GM19455 (cell line): ENCODE results near the gene ASPHD1.
A peak's percentile ranks its signal among the peaks of the same experiment; 100 is the strongest.
"Not testable (repeated sequence)": the region's sequence is repeated elsewhere in the genome, so short reads cannot be mapped to it uniquely, and the experiment has no call there.

Experiments used
- ATAC-seq: cut with Tn5 transposase; IDR thresholded peaks from one replicate; pipeline ENCODE4 v1.9.1; 2021; ENCODE audit not compliant: unreplicated experiment

ASPHD1 gene, protein sequence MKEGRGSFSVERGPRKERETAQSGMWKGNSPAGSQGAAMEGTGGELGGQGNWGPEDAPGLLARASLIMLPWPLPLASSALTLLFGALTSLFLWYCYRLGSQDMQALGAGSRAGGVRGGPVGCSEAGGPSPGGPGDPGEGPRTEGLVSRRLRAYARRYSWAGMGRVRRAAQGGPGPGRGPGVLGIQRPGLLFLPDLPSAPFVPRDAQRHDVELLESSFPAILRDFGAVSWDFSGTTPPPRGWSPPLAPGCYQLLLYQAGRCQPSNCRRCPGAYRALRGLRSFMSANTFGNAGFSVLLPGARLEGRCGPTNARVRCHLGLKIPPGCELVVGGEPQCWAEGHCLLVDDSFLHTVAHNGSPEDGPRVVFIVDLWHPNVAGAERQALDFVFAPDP

DNA sequence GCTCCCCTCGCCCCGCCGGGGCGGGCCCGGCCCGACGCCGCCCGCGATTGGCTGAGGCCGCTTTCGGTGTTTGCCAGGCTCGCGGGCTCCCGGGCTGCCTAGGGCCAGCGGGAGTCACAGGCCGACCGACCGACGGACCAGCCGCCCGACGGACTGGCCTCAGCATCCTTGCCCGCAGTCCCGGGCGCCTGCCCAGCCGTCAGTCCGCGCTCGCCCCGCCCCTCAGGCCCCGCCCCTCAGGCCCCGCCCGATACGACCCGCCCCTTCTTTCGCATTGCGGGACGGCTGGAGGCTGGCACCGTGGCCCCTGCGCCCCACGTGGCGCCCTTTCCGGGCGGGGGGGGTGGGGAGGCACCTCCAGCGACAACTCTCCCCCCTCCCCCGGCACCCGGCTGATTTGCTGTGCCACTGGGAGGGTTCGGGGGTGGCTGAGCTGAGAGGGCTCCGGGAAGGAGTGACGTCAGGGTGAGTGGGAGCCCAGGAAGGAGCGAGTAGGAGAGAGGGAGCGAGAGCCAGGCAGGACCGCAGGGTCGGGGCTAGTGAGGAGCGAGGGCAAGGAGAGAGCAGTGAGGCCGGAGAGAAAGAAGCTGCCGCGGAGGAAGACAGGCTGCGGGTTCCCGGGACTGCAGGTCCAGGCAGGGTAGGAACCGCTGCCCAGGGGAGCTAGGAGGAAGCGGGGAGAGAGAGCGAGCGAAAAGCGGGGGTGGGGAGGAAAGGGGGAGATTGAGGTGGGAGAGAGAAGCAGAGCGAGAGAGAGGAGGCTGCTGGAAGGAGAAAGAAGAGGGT is at the start of gene ASPHD1:
Gene ASPHD1 (plus strand): TSS at position 387 of the 786 bp plus-strand sequence. CDS start 484 bp downstream, outside the sequence.
- ATAC-seq = peak; percentile 65

DNA sequence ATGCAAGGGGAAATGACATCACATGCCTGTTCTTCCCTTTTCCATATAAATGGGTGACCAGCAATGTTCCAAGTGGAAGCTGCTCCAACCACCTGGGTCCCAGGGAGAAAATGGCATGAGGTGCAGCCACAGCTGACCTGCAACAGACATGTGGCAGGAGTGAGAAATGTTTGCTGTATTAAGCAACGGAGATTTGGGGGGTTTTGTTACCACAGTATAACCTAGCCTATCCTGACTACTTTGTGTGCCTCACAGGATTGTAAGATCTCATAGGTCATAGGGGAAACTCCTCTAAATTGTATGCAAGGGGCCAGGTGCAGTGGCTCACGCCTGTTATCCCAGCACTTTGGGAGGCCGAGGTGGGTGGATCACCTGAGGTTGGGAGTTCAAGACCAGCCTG is 49.3 kb upstream of the ASPHD1 start:
- no peak for ATAC-seq

DNA sequence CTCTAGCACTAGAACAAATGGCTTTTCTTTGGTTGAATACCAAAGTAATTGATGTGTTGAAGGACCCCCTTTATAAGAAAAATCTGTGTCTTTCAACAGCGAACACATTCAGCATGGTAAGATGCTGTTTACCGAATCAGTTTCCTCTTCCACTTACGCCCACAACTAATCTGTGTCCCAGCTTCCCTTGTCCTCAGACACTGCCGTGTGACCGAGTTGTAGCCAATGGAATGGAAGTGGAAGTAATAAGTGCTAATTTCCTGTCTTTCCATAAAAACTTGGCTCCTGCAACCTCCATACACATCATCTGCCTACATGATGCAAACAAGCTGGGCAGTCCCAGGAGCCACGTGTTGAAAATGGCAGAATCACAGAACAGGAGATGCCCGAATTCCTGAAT is 47.6 kb upstream of the ASPHD1 start:
- no peak for ATAC-seq

DNA sequence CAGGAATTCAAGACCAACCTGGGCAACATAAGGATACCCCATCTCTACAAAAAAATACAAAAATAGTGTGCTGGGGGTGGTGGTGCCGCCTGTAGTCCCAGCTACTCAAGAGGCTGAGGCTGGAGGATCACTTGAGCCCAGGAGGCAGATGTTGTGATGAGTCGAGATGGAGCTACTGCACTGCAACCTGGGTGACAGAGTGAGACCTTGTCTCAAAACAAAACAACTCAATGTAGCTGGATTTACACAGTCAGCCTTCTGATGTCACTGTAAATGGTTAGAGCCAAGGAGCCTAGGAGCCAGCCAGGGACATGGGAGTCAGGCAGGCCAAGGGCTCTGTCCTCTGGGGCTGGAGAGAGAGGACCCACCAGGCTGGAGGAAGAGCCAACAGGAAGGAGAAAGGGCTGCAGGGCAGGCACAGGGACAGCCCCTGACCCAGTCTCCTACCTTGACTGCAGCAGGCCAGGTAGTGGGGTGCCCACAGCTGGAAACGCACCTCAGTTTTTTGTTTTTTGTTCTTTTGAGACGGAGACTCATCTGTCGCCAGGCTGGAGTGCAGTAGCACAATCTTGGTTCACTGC is 45.7 kb upstream of the ASPHD1 start:
- no peak for ATAC-seq

DNA sequence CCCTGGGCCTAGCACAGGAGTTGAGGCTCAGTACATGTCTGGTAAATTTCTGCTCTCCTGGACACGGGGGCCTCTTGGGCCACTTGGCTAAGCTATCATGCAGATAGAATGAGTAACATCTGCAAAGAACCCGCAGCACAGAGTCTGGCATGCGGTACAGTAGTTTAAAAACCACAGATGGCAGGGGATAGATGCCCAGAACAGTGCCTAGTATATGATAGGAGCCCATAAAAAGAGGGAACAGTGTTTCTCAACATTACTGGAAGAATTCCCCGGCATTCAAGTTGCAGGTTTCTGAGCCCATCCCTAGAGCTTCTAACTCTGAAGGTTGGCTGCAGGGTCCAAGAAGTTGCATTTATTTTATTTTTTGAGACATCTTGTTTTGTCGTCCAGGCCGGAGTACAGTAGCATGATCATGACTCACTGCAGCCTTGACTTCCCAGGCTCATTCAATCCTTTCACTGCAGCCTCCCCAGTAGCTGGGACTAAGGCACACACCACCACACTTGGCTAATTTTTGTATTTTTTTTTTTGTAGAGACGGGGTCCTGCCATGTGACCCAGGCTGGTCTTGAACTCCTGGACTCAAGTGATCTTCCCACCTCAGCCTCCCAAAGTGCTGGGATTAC is 43.0 kb upstream of the ASPHD1 start:
- no peak for ATAC-seq

DNA sequence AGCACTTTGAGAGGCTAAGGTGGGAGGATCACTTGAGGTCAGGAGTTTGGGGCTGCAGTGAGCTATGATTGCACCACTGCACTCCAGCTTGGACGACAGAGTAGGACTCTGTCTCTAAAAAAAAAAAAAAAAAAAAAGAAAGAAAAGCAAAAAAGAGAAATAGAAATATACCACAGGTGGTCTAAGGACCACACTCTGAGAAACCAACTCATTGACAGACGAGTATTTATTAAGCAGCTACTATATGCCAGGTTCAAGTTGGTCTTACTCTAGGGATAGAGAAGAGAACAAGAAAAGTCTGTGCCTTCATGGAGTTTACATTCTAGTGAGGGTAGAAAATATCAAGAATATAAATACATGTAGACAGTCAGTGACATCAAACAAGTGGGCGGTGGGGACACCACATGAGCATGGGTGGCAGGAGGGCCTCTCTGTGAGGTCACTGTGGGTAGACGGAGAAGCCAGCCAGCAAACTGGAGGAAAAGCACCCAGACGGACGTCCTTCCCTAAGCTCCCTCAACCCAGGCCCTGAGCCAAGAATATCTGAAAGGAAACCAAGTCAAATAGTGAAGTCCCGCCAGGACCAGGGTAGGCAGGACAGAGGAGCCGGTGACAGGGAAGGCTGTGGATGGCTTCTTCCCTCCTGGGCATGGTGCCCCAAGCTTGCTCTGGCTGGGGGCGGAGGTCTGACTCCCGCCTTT is 42.0 kb upstream of the ASPHD1 start:
- ATAC-seq = no peak

DNA sequence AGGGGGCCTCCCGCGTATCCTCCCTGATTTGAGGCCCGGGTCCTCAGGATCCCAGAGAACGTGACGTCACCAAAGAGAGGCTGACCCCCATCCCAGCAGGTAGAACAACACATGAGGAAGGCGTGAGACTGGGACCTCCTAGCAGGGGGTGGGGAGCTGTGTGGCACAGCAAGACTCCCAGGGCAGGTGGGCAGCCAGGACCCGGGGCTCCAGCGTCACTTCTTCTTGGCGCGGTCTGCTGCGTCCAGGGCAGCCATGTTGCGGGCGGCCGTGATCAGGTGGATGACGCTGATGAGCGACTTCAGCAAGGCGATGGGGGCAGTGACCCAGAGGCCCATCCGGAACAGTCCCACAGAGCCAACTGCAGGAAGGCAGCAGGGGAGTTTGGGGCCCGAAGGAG is 41.3 kb upstream of the ASPHD1 start:
- no peak for ATAC-seq

DNA sequence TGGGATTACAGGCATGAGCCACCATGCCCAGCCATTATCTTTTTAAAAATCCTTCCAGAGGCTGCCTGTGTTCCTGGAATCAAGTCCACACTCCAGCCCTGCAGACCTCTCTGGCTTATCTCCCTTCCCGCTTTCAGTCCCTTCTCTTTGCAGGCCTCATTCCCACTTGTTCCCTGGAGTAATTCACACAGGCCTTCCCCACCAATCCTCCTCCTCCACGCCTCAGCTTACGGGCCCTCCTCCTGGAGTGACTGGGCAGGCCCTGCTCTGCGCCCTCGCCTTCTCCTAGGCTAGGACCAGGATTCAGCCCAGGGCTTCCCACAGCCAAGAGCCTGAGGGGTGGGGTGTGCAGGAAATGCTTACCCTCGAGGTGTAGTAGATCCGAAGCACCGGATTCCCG is 40.1 kb upstream of the ASPHD1 start:
- ATAC-seq = no peak

DNA sequence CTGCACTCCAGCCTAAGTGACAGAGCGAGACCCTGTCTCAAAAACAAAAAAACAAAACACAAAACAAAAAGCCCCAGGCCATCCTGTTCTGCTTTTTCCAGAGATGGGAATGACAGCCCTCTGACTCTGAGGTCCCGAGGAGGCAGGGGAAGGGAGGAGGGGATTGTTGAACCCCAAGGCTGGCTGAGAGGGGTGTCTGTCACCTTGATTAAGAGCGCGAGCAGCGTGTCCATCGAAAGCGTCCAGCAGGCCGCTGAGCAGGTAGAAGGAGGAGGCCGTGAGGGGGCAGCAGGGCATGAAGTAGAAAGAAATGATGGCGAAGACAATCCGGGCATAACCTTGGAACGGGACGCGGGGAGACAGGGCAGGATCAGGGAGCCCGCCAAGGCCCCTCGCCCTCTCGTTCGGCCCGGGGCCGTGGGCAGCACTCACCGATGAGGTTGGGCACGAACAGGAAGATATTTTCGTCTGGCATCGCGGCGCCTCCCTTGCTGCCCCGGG is 37.9 kb upstream of the ASPHD1 start:
- peak; percentile 5 for ATAC-seq

DNA sequence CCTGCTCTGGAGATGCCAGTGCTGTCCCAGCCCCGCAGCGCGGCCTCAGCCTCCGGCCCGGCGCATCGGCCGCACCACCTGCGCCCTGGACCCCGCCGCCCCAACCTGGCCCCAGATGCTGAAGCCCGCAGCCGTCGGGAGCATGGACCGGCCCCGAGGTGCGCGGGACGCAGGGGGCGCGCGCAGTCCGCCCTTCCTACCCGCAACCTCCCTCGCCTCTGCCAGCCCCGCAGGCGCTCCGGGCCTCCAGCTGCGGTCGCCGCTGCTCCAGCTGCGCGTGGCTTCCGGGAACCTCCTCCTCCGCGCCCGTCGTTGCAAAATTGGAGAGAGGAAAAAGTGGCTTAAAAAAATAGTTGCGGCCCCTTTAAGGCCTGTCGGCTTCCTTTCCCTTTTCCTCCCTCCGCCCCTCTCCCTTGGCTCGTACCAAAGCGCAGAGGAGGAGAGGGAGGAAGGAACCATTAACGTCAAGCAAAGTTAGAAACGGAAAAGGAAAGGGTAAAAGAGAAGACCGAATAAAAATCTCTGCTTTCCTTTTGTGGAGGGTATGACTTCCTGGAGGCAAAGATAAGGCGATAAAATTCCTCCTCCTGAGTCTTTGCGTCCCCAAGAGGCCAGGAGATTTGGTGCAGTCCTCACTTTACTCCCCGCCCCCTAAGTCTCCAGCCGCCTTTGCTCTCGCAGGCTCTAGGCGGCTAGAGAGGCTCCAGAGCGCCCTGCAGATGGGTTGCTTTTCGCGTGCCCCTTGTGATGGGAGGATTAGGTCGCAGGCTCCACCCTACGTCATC is 37.2 kb upstream of the ASPHD1 start, which contains the start of gene CDIPT:
Gene CDIPT (minus strand): TSS at position 343 of the 785 bp plus-strand sequence. CDS start 369 bp downstream, outside the sequence.
- ATAC-seq = peak; percentile 82

DNA sequence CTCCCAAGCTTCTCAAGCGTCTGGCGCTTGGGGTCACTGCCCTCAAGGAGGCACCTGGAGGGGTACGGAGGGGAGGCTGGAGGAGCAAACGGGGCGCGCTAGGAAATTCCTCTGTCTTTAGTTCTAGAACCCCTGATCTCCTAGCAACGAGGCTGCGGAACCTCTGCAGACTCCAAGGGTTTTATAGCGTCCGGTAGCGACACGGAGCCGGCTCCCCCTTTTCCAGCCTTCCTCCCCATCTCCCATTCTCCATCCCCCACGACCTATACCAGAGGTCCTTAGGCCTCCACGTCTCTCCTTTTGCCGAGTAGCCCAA is 36.7 kb upstream of the ASPHD1 start:
- ATAC-seq = no peak

DNA sequence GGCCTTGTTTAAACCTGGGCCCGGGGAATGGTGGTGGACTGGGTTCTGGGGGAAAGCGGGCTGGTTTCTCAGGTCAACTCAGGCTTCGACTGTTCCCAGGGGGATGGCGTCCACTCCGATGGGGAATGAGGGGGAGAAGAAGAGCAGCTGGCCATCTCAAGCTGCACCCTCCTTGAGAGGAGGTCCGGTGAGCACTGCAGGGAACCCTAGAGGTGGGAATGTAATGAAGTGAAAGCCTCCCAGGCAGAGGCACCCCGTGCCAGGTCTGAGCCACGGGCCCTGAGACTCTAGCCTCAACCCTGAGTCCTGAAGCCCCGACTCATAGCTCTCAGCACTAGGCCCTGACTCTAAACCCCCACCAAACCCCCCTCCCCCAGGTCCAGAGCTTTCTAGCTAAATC is 36.1 kb upstream of the ASPHD1 start:
- no peak for ATAC-seq

DNA sequence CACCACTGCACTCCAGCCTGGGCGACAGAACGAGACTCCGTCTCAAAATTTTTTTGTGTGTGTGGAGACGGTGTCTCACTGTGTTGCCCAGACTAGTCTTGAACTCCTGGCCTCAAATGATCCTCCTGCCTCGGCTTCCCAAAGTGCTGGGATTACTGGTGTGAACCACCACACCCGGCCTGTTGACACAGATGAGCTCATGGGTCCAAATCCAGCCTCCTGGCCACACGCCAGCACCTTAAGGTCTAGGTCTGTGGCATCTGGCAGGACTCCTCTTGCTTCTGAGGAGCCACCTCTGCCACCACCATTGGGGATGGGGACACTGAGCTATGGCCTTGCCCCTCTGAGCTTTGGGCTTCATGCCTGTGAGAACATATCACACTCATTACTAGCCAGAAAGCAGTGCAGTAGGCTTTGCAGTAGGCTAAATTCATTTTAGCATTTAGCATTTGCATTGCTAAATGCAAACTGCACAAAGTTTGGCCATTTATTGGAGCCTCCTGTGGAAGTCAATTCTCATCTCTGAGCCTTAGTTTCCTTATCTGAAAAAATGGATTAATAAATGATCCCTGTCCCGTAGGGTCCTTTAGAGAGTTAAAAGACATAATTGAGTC is 31.8 kb upstream of the ASPHD1 start:
- ATAC-seq = no peak

DNA sequence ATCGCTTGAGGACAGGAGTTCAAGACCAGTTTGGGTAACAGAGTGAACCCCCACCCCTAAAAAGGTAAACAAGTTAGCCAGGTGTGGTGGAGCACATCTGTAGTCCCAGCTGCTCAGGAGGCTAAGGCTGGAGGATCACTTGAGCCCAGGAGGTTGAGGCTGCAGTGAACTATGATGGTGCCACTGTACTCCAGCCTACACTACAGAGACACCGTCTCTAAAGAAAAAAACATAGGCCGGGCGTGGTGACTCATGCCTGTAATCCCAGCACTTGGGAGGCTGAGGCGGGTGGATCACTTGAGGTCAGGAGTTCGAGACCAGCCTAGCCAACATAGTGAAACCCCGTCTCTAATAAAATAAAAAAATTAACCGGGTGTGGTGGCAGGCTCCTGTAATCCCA is 31.2 kb upstream of the ASPHD1 start:
- not testable (repeated sequence) for ATAC-seq

DNA sequence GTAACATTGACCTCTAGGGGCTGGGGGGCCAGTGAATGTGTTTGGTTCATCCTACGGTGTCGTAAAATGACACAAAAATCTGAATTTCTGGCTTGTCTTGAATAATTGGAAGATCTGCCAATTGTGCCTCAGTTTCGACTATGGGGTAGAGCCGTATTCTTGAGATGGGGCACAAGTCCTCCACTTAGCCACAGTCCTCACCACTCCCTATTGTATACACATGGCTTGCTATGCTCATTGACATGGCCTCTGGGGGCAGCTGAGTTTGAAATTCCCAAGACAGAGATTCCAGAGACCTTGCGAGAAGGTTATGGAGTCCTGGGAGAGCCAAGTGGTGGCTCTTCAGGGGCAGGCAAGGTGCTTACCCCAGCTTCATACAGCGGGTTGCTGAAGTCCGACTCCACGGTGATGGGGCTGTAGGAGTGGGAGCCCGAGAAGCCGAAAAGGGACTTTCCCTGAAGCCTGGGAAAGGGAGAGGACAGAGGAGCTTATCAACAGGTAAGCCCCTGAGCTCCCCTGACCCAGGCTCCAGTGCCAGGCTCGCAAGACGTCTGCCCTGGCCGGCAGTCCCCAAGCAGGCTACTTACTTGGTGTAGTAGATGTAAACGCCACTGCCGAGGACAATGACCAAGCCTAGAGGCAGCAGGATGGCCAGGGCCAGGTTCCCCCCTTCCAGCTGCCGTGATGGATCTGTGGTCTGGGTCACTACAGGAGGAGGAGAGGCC is 28.3 kb upstream of the ASPHD1 start:
- ATAC-seq = no peak

DNA sequence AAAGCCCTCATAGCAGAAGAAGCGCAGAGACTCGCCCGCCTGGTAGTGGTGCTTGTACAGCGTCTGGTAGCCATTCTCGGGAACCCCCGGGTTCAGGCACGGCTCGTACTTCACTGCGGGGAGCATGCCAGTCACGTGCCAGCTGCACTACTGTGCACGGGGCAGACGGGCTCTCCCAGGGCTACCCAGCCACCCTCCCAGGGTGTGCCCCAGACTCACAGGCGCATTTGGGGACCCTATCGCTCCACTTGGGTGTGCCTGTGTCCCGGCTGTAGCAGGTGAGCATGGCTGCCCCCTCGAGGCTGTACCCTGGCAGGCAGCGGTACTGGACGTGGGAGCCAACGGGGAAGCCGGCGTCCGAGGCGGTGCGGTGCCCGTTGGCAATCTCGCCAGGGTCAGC is 27.0 kb upstream of the ASPHD1 start:
- ATAC-seq = no peak

DNA sequence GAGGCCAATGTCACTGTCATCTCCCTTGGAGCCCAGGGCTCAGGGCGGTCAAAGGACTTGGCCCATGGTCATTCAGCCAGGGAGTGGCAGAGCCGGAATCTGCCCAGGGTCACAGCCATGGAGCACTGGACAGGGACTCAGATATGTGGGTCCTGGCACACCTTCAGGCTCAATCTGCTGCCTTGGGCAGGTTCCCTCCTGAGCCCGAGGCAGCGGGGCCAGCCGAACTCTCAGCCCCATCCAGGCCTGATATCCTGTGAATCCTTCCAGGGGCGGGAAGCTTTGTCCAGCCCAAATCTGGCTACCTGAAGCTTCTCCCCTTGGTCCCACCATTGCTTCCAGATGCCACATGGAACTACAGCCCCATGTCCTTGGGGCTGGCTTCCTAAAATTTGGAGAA is 25.1 kb upstream of the ASPHD1 start:
- ATAC-seq = no peak

DNA sequence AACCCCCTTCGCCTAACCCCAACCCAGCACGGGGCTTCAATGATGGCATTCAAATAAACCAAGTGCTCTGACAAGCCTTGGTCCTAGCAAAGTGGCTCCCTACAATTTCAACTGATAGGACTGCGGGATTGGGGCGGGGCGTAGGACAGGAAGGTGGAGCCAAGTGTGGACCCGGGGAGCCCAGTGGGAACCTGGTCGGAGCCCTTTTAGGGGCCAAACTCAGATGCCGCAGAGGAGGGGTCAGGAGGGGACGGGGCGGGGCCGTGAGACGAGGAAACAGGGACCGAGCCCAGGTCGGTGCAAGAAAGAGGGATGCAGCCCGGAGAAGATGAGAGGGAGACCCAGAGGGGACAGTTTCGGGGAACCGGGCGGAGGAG is 24.1 kb upstream of the ASPHD1 start:
- ATAC-seq = no peak
